ENCODE data around the gene TRIP4. TPM values are rescaled to one million over a fixed set of nuclear protein-coding genes. Genes with fewer than 3 reads are reported as not detected.
A peak's percentile ranks its signal among the peaks of the same experiment; 100 is the strongest.

Gene TRIP4
- total RNA-seq, 1 donor, result 9.4 TPM

DNA sequence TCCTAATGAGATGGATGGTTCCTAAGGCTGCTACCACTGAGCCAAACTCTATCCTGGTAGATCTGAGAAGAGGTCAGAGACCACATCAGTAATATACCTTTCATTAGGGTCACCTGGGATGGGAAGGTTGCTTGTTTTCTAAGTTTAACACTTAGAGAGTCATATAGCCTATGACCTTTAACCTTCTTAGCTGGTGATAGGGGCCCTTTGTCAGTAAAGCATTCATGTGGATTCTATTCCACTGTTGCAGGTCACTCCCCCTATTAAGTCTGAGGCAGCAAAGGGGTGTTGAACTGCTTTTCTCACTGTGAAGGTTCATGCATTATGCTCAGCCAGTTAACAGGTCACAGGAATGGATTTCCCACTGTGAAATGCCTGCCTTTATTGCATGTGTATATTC is 66.6 kb downstream of the TRIP4 start:
- Histone ChIP-seq H3K4me3 (ENCODE audit: low read length) (no peak overlapping the region), H3K9me3 (ENCODE audit: low read depth, low read length) (no peaks in the 10 kb centered on the region), H3K27me3 (ENCODE audit: insufficient read depth, low read length) (no peaks in the 10 kb centered on the region), H3K4me1 (ENCODE audit: insufficient read depth, low read length) (peaks cover 35% of the 10 kb centered on the region)

DNA sequence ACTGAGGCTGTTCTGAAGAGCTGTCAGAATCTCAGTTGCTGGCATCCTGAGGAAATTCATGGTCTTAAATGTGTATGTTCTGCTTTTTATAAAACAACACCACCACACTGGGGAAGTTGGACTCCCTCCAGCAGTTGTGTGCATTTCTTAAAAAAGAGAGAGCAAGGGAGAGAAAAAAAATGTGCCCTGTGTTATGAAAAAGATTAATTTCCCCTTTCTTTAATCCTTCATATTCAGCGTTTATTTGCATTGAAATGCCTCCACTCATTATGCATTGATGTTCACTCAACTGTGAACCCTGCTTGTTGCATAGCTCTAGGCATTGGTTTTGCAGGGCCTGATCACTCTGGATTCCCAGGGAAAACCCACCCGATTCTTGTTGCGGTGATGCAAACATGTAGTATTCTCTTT is 68.3 kb downstream of the TRIP4 start:
- no peak overlapping the region for H3K4me3 ChIP-seq (ENCODE audit: low read length)
- no peaks in the 10 kb centered on the region for H3K9me3 ChIP-seq (ENCODE audit: low read depth, low read length)
- H3K4me1 ChIP-seq (ENCODE audit: insufficient read depth, low read length), result peaks cover 44% of the 10 kb centered on the region
- no peaks in the 10 kb centered on the region for H3K27me3 ChIP-seq (ENCODE audit: insufficient read depth, low read length)

DNA sequence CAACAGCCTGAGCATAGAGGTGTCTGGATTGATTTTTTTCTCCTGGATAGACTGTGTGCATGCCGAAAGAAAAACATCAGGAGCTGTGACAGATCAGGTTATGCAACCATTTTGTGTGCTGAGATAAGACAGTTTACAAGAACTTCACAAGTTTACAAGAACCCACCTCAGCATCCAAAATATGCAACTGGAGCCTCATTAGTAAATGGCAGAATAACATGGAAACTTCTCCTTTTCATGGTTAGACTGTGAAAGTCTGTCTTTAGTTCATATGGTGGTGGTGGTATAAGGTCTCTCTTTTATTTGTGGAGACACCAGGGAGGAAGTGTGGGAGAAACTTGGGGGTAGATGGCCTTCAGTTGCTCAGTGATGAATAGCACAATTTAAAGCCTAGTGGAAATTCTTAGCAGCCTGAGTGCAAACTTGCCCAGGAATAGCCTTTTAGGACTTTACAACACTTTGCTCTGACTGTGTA is 69.0 kb downstream of the TRIP4 start:
- H3K9me3 ChIP-seq (ENCODE audit: low read depth, low read length), result no peaks in the 10 kb centered on the region
- peaks cover 48% of the 10 kb centered on the region for H3K4me1 ChIP-seq (ENCODE audit: insufficient read depth, low read length)
- no peak overlapping the region for H3K4me3 ChIP-seq (ENCODE audit: low read length)
- no peaks in the 10 kb centered on the region for H3K27me3 ChIP-seq (ENCODE audit: insufficient read depth, low read length)

DNA sequence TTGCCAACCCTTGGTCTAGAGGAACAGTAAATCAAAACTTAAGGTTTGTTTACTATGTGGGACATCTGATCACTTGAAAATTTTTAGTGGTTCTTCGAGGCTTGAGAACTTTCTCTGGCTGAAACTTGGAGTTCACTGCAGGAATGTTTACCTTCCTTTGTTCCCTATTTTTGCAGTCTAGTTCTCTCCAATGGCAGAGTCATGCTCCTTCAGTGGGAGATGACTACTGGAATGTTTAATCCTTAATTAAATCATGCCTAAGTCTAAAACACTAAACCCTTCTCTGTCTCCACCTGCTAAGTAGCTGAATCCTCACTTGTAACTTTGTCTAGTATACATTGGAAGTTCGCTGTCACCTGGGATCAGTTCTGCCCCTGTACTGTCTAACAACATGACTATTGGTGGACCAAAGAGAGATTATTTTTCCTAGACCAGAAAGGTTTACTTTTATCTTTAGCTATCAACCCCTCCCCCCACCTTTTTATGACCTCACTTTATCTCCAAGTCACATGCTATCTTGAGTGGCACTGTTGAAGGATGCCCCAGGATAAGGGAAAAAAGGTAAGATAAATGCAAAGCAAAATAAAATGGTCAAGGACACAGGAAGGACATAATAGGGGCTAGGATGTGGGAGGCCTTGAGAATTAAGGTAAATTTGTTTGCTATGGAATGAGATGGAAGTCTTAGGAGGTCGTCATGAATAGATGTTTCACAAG is 71.6 kb downstream of the TRIP4 start:
- Histone ChIP-seq H3K4me1 (ENCODE audit: insufficient read depth, low read length) (peaks cover 70% of the 10 kb centered on the region), H3K9me3 (ENCODE audit: low read depth, low read length) (no peaks in the 10 kb centered on the region), H3K4me3 (ENCODE audit: low read length) (no peak overlapping the region), H3K27me3 (ENCODE audit: insufficient read depth, low read length) (no peaks in the 10 kb centered on the region)

DNA sequence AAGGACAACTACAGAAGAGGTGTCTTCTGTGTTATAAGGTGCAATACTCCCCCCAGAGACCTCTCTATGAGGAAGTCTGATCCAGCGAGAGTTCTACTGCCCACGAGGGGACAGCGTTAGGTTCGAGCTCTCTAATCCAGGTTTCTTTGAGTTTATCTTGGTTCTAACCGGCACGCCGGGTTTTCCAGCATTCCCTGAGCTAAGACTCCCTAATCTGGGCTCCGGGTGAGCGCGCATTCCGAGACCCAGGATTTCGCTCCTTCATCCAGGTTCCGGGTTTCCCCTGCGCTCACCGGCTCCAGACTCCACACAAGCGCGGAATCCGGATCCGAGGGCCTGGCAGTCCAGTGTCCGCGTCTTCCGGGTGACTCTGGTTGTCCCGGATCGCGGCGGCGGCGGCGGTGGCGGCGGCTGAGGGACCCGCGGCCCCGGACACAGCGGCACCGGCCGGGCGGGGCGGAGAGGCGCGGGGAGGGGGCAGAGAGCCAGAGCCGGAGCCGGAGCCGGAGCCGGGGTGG is 72.6 kb downstream of the TRIP4 start, which contains the start of gene ZNF609:
ZNF609 (plus strand) TSS at position 373 of the 518 bp plus-strand sequence. CDS start 38,842 bp downstream, outside the sequence.
- Histone ChIP-seq H3K4me1 (ENCODE audit: insufficient read depth, low read length) (peaks cover 70% of the 10 kb centered on the region), H3K9me3 (ENCODE audit: low read depth, low read length) (no peaks in the 10 kb centered on the region), H3K27me3 (ENCODE audit: insufficient read depth, low read length) (no peaks in the 10 kb centered on the region), H3K4me3 (ENCODE audit: low read length) (peak within 1 kb of the TSS; percentile 46)

DNA sequence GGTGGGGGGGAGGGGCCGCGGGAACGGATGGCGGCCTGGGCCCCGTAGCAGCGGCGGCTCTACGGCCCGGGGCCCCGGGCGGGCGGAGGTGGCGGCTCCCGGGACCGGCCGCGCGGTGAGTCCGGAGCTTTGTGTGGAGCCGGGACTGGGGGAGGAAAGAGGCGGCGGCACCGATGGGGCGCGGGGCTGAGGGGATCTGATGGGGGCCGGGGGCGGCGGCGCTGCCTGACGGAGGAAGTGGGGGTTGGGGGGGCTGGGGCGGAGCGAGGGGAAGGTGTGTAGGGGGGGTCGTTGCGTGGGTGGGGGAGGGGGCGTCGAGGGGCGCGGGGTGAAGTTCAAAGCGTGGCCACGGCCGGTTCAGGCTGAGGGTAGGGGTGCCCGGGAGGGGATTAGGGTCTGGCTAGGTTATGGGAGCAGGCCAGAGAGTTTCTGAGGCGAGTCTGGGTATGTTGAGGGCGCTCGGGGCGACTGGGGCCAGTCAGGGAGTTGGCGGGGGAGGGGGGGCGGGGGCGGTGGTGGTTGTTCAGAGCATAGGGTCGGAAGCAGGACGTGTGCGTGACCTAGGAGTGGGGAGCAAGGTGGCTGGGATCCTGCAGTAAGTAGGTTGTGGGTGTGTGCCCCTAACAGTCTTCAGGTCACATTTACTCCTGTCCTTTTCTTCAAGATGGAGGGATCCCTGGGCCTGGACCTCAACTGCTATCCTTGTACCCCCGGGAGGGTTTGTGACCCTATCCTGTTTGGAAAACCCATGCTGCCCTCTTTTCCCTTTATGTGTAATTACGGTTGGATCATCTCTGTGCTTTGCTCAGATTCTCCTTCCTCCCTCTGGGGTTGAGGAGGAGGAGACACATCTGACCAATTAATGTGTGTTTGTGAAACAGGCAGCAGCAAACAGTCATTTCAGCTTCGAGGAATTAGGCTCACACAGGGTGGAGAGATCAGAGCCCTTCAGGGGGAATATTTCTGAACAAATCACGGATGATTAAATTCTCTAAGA is 73.4 kb downstream of the TRIP4 start:
- Histone ChIP-seq H3K4me3 (ENCODE audit: low read length) (peak overlapping the region; percentile 46), H3K27me3 (ENCODE audit: insufficient read depth, low read length) (no peaks in the 10 kb centered on the region), H3K4me1 (ENCODE audit: insufficient read depth, low read length) (peaks cover 70% of the 10 kb centered on the region), H3K9me3 (ENCODE audit: low read depth, low read length) (no peaks in the 10 kb centered on the region)

DNA sequence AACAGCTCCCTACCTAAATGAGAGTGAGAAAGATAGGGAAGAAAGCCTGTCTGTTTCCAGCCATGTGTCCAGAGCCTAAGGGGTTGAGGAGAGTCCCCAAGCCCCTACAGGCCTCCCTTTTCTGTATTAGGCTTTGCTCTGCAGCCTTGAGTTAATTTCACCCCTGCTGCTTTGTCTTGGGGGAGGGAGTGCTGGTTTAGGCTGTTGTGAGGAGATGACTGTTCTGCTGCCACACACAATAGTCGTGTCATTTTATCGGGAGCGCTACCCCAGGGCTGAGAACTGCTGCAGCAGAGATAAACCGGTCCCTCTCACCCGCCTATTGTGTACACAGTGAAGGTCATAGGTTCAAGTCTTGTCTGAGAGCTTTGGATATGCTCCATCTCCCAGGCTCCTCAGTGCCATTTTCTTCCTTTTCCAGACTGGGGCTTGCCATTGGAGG is 74.1 kb downstream of the TRIP4 start:
- Histone ChIP-seq H3K4me3 (ENCODE audit: low read length) (peak overlapping the region; percentile 46), H3K9me3 (ENCODE audit: low read depth, low read length) (no peaks in the 10 kb centered on the region), H3K4me1 (ENCODE audit: insufficient read depth, low read length) (peaks cover 69% of the 10 kb centered on the region), H3K27me3 (ENCODE audit: insufficient read depth, low read length) (no peaks in the 10 kb centered on the region)

DNA sequence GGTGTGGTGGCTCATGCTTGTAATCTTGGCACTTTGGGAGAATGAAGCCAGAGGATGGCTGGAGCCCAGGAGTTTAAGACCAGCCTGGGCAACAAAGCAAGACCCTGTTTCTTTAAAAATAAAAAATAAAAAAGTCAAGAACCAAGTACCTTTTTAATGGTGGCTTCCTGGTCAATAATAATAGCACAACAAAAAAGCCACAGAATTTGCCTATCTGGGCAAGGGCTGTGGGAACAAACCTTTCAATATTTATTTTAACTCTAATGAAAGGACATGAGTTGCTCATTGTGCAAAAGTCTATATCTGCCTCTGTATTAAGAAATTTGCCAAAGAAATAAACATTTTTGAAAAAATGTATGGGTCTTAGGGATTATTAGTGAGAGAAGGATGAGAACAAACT is 74.9 kb downstream of the TRIP4 start:
- Histone ChIP-seq H3K4me3 (ENCODE audit: low read length) (no peak overlapping the region), H3K27me3 (ENCODE audit: insufficient read depth, low read length) (no peaks in the 10 kb centered on the region), H3K4me1 (ENCODE audit: insufficient read depth, low read length) (peaks cover 67% of the 10 kb centered on the region), H3K9me3 (ENCODE audit: low read depth, low read length) (no peaks in the 10 kb centered on the region)

DNA sequence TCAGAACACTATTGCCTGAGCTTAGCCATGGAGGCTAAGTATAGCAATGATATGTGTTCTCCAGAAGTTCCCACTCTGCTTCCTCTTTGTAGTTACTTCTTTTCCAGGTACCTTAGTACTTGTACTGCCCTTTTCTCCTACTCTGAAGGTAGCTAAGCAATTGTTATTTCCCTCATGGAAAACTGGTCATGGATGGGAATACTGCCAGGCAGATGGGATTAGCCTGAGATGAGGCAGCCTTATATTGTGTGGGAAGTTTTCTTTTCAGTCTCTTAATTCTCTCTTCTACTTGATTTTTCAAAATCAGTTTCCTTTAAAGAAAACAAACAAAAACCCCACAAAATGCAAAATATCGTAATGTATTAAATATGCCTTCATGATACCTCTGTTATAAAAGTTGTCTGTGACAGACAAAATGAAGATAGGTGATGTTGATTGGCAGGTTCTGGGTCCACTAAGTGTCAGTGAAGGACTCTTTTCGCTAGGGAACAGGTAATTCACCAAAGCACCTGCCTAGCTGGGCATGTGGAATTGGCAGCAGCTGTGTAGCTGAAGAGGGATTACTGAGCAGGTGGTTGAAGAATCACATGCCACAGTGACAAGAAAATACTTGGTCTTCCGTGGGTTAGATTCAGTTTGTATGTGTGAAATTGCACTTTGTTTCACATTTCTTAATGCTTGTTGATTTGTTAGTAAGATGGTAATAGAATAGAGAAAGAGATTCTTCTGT is 76.8 kb downstream of the TRIP4 start:
- peaks cover 68% of the 10 kb centered on the region for H3K4me1 ChIP-seq (ENCODE audit: insufficient read depth, low read length)
- no peaks in the 10 kb centered on the region for H3K9me3 ChIP-seq (ENCODE audit: low read depth, low read length)
- H3K4me3 ChIP-seq (ENCODE audit: low read length), result no peak overlapping the region
- H3K27me3 ChIP-seq (ENCODE audit: insufficient read depth, low read length), result no peaks in the 10 kb centered on the region

DNA sequence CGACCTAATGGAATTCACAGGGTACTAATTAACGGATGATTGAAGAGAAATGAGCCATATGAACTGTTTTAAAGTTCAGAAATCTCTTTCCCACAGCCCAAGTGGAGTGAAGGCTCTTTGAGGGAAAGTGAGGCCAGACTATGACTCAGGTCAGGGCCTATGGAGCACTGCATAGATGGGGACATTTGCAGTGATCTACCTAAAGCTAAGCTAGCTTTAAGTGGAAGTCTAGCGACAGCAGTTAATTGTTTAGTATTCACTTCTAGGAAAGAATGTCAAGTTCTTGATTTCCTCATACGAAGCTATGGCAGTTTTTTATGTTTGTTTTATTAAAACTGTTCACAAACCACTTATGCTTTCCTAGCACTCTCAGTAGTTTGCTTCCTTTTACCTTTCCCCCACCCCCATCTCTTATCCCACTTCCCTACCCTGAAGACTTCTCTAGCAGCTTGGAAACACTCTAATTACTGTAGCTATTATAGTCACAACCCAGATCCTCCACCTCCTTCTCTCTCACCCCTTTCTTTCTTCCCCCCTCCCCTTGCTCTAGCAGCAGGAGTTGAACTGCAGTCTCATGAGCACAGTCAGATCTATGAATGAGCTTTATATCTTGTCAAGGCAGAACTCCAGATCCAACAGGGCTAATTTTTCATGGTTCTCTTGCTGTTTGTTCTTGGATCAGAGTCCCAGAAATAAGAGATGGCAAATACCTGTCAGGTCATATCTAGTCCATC is 78.9 kb downstream of the TRIP4 start:
- Histone ChIP-seq H3K27me3 (ENCODE audit: insufficient read depth, low read length) (no peaks in the 10 kb centered on the region), H3K9me3 (ENCODE audit: low read depth, low read length) (no peaks in the 10 kb centered on the region), H3K4me3 (ENCODE audit: low read length) (no peak overlapping the region), H3K4me1 (ENCODE audit: insufficient read depth, low read length) (peaks cover 56% of the 10 kb centered on the region)

DNA sequence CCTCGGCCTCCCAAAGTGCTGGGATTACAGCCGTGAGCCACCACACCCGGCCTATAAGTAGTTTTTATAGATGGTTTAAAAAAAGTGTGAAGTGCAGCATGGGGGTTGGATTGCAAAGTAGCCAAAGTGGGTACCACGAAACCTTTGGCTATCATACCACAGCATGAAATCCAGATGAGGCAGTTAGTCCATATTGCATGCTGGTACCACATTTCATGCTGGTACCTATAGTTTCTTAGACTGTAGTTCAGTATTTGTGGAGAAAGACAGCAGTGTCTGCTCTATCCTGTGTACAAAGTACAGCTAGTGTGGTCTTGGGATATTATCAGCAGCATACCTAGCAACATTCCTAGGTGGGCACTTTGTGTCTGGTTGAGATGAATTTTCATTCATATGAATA is 84.5 kb downstream of the TRIP4 start:
- no peak overlapping the region for H3K4me3 ChIP-seq (ENCODE audit: low read length)
- peaks cover 10% of the 10 kb centered on the region for H3K4me1 ChIP-seq (ENCODE audit: insufficient read depth, low read length)
- H3K27me3 ChIP-seq (ENCODE audit: insufficient read depth, low read length), result no peaks in the 10 kb centered on the region
- no peaks in the 10 kb centered on the region for H3K9me3 ChIP-seq (ENCODE audit: low read depth, low read length)

DNA sequence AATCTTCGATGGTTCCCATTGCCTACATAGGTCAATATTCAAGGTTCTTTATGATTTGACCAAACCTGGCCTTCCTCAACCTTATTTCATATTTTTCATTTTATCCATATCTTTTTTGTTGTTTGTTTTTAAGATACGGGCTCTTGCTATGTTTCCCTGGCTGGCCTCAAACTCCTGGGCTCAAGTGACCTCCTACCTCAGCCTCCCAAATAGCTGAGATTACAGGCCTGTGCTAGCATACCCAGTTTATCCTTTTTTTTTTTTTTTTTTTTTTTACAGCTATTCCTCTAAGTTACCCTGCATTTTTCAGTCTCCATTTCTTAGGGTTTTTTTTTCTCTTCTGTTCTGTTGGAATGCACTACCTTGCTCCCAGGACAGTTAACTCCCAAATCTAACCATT is 87.2 kb downstream of the TRIP4 start:
- Histone ChIP-seq H3K27me3 (ENCODE audit: insufficient read depth, low read length) (no peaks in the 10 kb centered on the region), H3K4me1 (ENCODE audit: insufficient read depth, low read length) (peaks cover 6% of the 10 kb centered on the region), H3K4me3 (ENCODE audit: low read length) (no peak overlapping the region), H3K9me3 (ENCODE audit: low read depth, low read length) (no peaks in the 10 kb centered on the region)

DNA sequence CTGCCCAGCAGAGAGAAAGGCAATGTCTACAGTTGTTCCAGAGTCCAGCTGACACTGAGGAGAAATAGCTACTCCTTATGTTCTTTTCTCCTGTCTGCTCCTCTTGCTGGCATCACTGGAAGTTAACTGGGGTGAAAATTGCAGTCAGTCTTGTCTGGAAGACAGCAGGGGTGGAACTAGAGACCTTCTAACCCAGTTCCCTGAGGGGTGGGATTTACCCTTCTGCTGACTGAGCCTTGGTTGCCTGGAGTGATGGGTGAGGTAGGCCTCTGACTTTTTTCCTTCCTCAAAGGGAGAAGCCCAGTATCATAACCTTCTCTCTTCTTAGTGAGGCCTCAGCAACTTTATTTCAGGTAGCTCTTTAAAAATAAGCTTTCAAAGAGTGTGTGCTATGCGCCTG is 88.9 kb downstream of the TRIP4 start:
- Histone ChIP-seq H3K4me1 (ENCODE audit: insufficient read depth, low read length) (peaks cover 6% of the 10 kb centered on the region), H3K9me3 (ENCODE audit: low read depth, low read length) (no peaks in the 10 kb centered on the region), H3K27me3 (ENCODE audit: insufficient read depth, low read length) (no peaks in the 10 kb centered on the region), H3K4me3 (ENCODE audit: low read length) (no peak overlapping the region)

DNA sequence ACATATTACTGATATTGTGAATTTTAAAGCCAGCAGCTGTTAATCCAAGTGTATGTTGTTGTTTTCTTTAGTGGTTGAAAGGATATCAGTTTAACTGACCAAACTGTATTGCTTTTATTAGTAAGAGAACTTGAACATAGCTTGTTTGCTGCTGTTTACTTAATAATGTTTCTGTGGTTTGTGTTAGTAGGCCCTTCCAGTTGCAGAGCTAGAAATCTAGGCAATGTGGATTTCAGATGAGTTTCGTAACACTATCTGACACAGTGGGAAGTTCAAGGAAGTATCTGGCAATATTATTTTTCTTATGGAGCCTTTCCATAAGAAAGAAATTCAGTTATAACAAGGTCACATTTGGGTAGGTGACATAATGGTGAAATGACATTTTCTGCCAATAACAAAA is 91.2 kb downstream of the TRIP4 start:
- no peak overlapping the region for H3K4me3 ChIP-seq (ENCODE audit: low read length)
- peaks cover 6% of the 10 kb centered on the region for H3K4me1 ChIP-seq (ENCODE audit: insufficient read depth, low read length)
- H3K27me3 ChIP-seq (ENCODE audit: insufficient read depth, low read length), result no peaks in the 10 kb centered on the region
- H3K9me3 ChIP-seq (ENCODE audit: low read depth, low read length), result no peaks in the 10 kb centered on the region
